ENCODE data around the gene SRPK2. TPM values are rescaled to one million over a fixed set of nuclear protein-coding genes. Genes with fewer than 3 reads are reported as not detected.
"Not testable (repeated sequence)": the region's sequence is repeated elsewhere in the genome, so short reads cannot be mapped to it uniquely, and the experiment has no call there.

Gene SRPK2
- 10 to 100 TPM; 26.5 to 31.1 TPM for total RNA-seq

- ATAC-seq (ENCODE audit: insufficient number of reproducible peaks, low FRiP score, low read depth), result peak; percentile 50
Observed at GRCh38 chr7:105388356-105389087, at the start of gene SRPK2. Gene SRPK2, minus strand, starts transcription at chr7:105388921.

GRCh38 chr7:105438254-105438653, 49.5 kb upstream of the SRPK2 start:
- DNase-seq (ENCODE audit: low spot score) (no peak), ATAC-seq (ENCODE audit: insufficient number of reproducible peaks, low FRiP score, low read depth) (no peak)
- no peaks in the 10 kb centered on the region for H3K4me1 ChIP-seq (ENCODE audit: control insufficient read depth in 1 of 2, low read depth in 2 of 2)
- no peak overlapping the region for H3K27ac ChIP-seq
- no peak for TF ChIP-seq CTCF (IDR thresholded peaks at IDR 0.05)
- H3K27me3 ChIP-seq (replicated peaks; ENCODE audit: insufficient read depth), result no peaks in the 10 kb centered on the region
- no peaks in the 10 kb centered on the region for H3K36me3 ChIP-seq
- no peak overlapping the region for H3K4me3 ChIP-seq
- no peaks in the 10 kb centered on the region for H3K9me3 ChIP-seq

More at GRCh38 chr7:105388356-105389087, at the start of gene SRPK2:
- no peak for DNase-seq (ENCODE audit: low spot score)
- peaks cover 9 to 11% of the 10 kb centered on the region in 2 donors for H3K4me1 ChIP-seq (ENCODE audit: control insufficient read depth in 1 of 2, low read depth in 2 of 2)
- no peaks in the 10 kb centered on the region for H3K9me3 ChIP-seq
- no peaks in the 10 kb centered on the region for H3K36me3 ChIP-seq
- H3K27ac ChIP-seq, result peak within 1 kb of the TSS in 1 of 2 donors; percentile 60
- peak within 1 kb of the TSS; percentile 91 for H3K4me3 ChIP-seq
- no peaks in the 10 kb centered on the region for H3K27me3 ChIP-seq (replicated peaks; ENCODE audit: insufficient read depth)
- no peak for TF ChIP-seq CTCF (IDR thresholded peaks at IDR 0.05)

GRCh38 chr7:105437356-105437755, 48.6 kb upstream of the SRPK2 start:
- H3K27me3 ChIP-seq (replicated peaks; ENCODE audit: insufficient read depth); H3K27ac ChIP-seq; DNase-seq (ENCODE audit: low spot score); ATAC-seq (ENCODE audit: insufficient number of reproducible peaks, low FRiP score, low read depth); H3K4me3 ChIP-seq; H3K36me3 ChIP-seq; H3K4me1 ChIP-seq (ENCODE audit: control insufficient read depth in 1 of 2, low read depth in 2 of 2); H3K9me3 ChIP-seq: not testable (repeated sequence)

GRCh38 chr7:105429746-105430612, 41.3 kb upstream of the SRPK2 start:
- H3K36me3 ChIP-seq, result no peaks in the 10 kb centered on the region
- H3K27me3 ChIP-seq (replicated peaks; ENCODE audit: insufficient read depth), result no peaks in the 10 kb centered on the region
- H3K9me3 ChIP-seq, result no peaks in the 10 kb centered on the region
- peak; percentile 31 for TF ChIP-seq CTCF (IDR thresholded peaks at IDR 0.05)
- no peaks in the 10 kb centered on the region for H3K4me1 ChIP-seq (ENCODE audit: control insufficient read depth in 1 of 2, low read depth in 2 of 2)
- DNase-seq (ENCODE audit: low spot score) (no peak), ATAC-seq (ENCODE audit: insufficient number of reproducible peaks, low FRiP score, low read depth) (no peak)
- H3K4me3 ChIP-seq, result no peak overlapping the region
- no peak overlapping the region for H3K27ac ChIP-seq

GRCh38 chr7:105426606-105427146, 38.0 kb upstream of the SRPK2 start:
- no peak overlapping the region for H3K27ac ChIP-seq
- TF ChIP-seq CTCF (IDR thresholded peaks at IDR 0.05), result no peak
- ATAC-seq (ENCODE audit: insufficient number of reproducible peaks, low FRiP score, low read depth) (no peak), DNase-seq (ENCODE audit: low spot score) (no peak)
- no peaks in the 10 kb centered on the region for H3K27me3 ChIP-seq (replicated peaks; ENCODE audit: insufficient read depth)
- no peaks in the 10 kb centered on the region for H3K9me3 ChIP-seq
- no peaks in the 10 kb centered on the region for H3K4me1 ChIP-seq (ENCODE audit: control insufficient read depth in 1 of 2, low read depth in 2 of 2)
- H3K4me3 ChIP-seq, result no peak overlapping the region
- no peaks in the 10 kb centered on the region for H3K36me3 ChIP-seq

Data from thoracic aorta (tissue), 2 donors.